DND-41 (cell line): Measurements from ENCODE around the gene ACVR2B.

Source experiments
- ATAC-seq: fragments of 200-7000 bp; cut with Tn5 transposase; 3 replicates; pipeline ENCODE4 v1.9.1; 2021; ENCODE audit warnings: low read depth; ENCODE audit not compliant: insufficient read depth
- DNase-seq: peaks from one replicate; pipeline ENCODE4 v3.0.0-alpha.2; 2020
- H2AFZ ChIP-seq: 2 replicates; pipeline ENCODE4 v1.6.0; 2012; ENCODE audit warnings: low read depth, low read length
- H3K27ac ChIP-seq: 2 replicates; pipeline ENCODE4 v1.5.1; 2012; ENCODE audit warnings: low read length, inconsistent platforms
- H3K27me3 ChIP-seq: fragments of 200-600 bp; sonication (generic); 2 replicates; pipeline ENCODE4 v1.6.0; 2012; ENCODE audit warnings: low read length, mild to moderate bottlenecking, inconsistent platforms; ENCODE audit not compliant: insufficient read depth, poor library complexity
- H3K36me3 ChIP-seq: 2 replicates; pipeline ENCODE4 v1.5.1; 2012; ENCODE audit warnings: low read length, inconsistent platforms; ENCODE audit not compliant: insufficient read depth
- H3K4me1 ChIP-seq: 2 replicates; pipeline ENCODE4 v1.5.1; 2012; ENCODE audit warnings: mild to moderate bottlenecking, low read length; ENCODE audit not compliant: insufficient read depth
- H3K4me2 ChIP-seq: 2 replicates; pipeline ENCODE4 v1.6.0; 2012; ENCODE audit warnings: mild to moderate bottlenecking, moderate library complexity, low read length, inconsistent platforms; ENCODE audit not compliant: insufficient read depth
- H3K4me3 ChIP-seq, 2 experiments: fragments of 200-600 bp in 1 of 2; shearing (Covaris generic) in 1 of 2; 2 replicates each; pipeline ENCODE4 v1.5.1; 2012 to 2016; ENCODE audit warnings: inconsistent platforms in 2 of 2, low read length in 2 of 2, mild to moderate bottlenecking in 2 of 2, low read depth in 1 of 2, moderate library complexity in 1 of 2
- H3K79me2 ChIP-seq: 2 replicates; pipeline ENCODE4 v1.6.0; 2012; ENCODE audit warnings: low read length, inconsistent platforms; ENCODE audit not compliant: insufficient read depth
- H3K9ac ChIP-seq: 2 replicates; pipeline ENCODE4 v1.6.0; 2012; ENCODE audit warnings: low read depth, mild to moderate bottlenecking, inconsistent platforms, low read length, moderate library complexity
- H3K9me3 ChIP-seq: 2 replicates; pipeline ENCODE4 v1.5.1; 2012; ENCODE audit warnings: low read length, moderate library complexity, mild to moderate bottlenecking, inconsistent platforms; ENCODE audit not compliant: insufficient read depth, severe bottlenecking
- H4K20me1 ChIP-seq: 2 replicates; pipeline ENCODE4 v1.6.0; 2012; ENCODE audit warnings: low read length; ENCODE audit not compliant: insufficient read depth
- CTCF ChIP-seq: IDR thresholded peaks from 2 replicates; pipeline ENCODE4 v1.5.1; 2012; ENCODE audit warnings: borderline replicate concordance, low read length, moderate library complexity, mild to moderate bottlenecking; ENCODE audit not compliant: poor library complexity, severe bottlenecking; ENCODE audit errors: extremely low read depth
- EZH2 ChIP-seq: IDR thresholded peaks from 3 replicates; pipeline ENCODE4 v1.6.1; 2012; ENCODE audit warnings: borderline replicate concordance, low read depth, mild to moderate bottlenecking, moderate library complexity, low read length, inconsistent platforms; ENCODE audit not compliant: severe bottlenecking

ACVR2B gene

GRCh38 chr3:38490281-38491030, 36.8 kb downstream of the ACVR2B start:
- no peak overlapping the region for H3K4me3 ChIP-seq
- H3K4me1 ChIP-seq = peaks cover under 1% of the 10 kb centered on the region; the same call in 1 of the 2 replicates
- no peaks in the 10 kb centered on the region for H3K79me2 ChIP-seq
- ATAC-seq (no peak), DNase-seq (no peak)
- H3K27me3 ChIP-seq = no peaks in the 10 kb centered on the region
- TF ChIP-seq EZH2 (no peak), CTCF (no peak)
- peaks cover 8% of the 10 kb centered on the region for H3K36me3 ChIP-seq
- no peak overlapping the region for H3K9ac ChIP-seq
- peaks cover 7% of the 10 kb centered on the region; the same call in 1 of the 2 replicates for H4K20me1 ChIP-seq
- no peak overlapping the region for H3K27ac ChIP-seq
- no peak overlapping the region for H3K4me2 ChIP-seq
- H2AFZ ChIP-seq = no peak overlapping the region
- H3K9me3 ChIP-seq = no peaks in the 10 kb centered on the region

GRCh38 chr3:38491215-38491614, 37.5 kb downstream of the ACVR2B start:
- Histone ChIP-seq H4K20me1 (peaks cover 4% of the 10 kb centered on the region; the same call in 1 of the 2 replicates), H3K4me3 (no peak overlapping the region), H3K27ac (no peak overlapping the region), H3K27me3 (no peaks in the 10 kb centered on the region), H3K9ac (no peak overlapping the region), H3K36me3 (peaks cover 3% of the 10 kb centered on the region), H3K4me2 (no peak overlapping the region), H3K4me1 (peaks cover 6% of the 10 kb centered on the region), H3K79me2 (no peaks in the 10 kb centered on the region), H3K9me3 (no peaks in the 10 kb centered on the region), H2AFZ (no peak overlapping the region)
- no peak for ATAC-seq
- DNase-seq = no peak
- TF ChIP-seq EZH2 = no peak
- no peak for TF ChIP-seq CTCF

- Histone ChIP-seq H4K20me1 (0 out of 2 replicates have a peak, but pooled peaks cover 3% of the 10 kb centered on the region), H3K9ac (no peak overlapping the region), H3K4me1 (peaks cover 18% of the 10 kb centered on the region), H3K27ac (no peak overlapping the region), H3K79me2 (peaks cover 17% of the 10 kb centered on the region), H3K4me2 (no peak overlapping the region), H3K9me3 (no peaks in the 10 kb centered on the region), H3K36me3 (peaks cover 9% of the 10 kb centered on the region; the same call in 1 of the 2 replicates), H3K27me3 (no peaks in the 10 kb centered on the region), H3K4me3 (no peak overlapping the region), H2AFZ (no peak overlapping the region)
- ATAC-seq (no peak), DNase-seq (no peak)
- no peak for TF ChIP-seq CTCF
- TF ChIP-seq EZH2 = no peak
Observed at GRCh38 chr3:38493031-38493430, 39.3 kb downstream of the ACVR2B start.
